CD1c-positive myeloid dendritic cell (primary cell): ENCODE results near the gene RASGEF1C.
"Not testable (repeated sequence)": the region's sequence is repeated elsewhere in the genome, so short reads cannot be mapped to it uniquely, and the experiment has no call there.

Experiments
- DNase-seq: peaks from one replicate; pipeline ENCODE4 v3.0.0-alpha.2; 2016; ENCODE audit errors: extremely low spot score

The RASGEF1C gene

GRCh38 chr5:180210961-180211760 lies 2.1 kb upstream of the RASGEF1C start:
- DNase-seq: no peak

GRCh38 chr5:180210077-180210476 lies 1.1 kb upstream of the RASGEF1C start:
- DNase-seq: not testable (repeated sequence)

GRCh38 chr5:180208435-180209081 lies 453 bp downstream of the RASGEF1C start:
- no peak for DNase-seq

- no peak for DNase-seq
Observed at GRCh38 chr5:180208038-180208434, 975 bp downstream of the RASGEF1C start.

- no peak for DNase-seq
Observed at GRCh38 chr5:180207593-180207992, 1.4 kb downstream of the RASGEF1C start.

GRCh38 chr5:180206993-180207392 lies 2.0 kb downstream of the RASGEF1C start:
- no peak for DNase-seq

GRCh38 chr5:180205916-180206315 lies 3.1 kb downstream of the RASGEF1C start:
- DNase-seq: no peak

- no peak for DNase-seq
Observed at GRCh38 chr5:180204276-180204819, 4.7 kb downstream of the RASGEF1C start.

- DNase-seq: no peak
Observed at GRCh38 chr5:180202939-180203573, 6.0 kb downstream of the RASGEF1C start.

GRCh38 chr5:180201051-180201987 lies 7.7 kb downstream of the RASGEF1C start:
- DNase-seq: peak; percentile 30

- no peak for DNase-seq
Observed at GRCh38 chr5:180199390-180199789, 9.6 kb downstream of the RASGEF1C start.

GRCh38 chr5:180198208-180198607 lies 10.8 kb downstream of the RASGEF1C start:
- DNase-seq: no peak

- no peak for DNase-seq
Observed at GRCh38 chr5:180197016-180197702, 11.9 kb downstream of the RASGEF1C start.

- DNase-seq: no peak
Observed at GRCh38 chr5:180194410-180195345, 14.3 kb downstream of the RASGEF1C start.

- DNase-seq: no peak
Observed at GRCh38 chr5:180193749-180194375, 15.1 kb downstream of the RASGEF1C start.

GRCh38 chr5:180191716-180192115 lies 17.3 kb downstream of the RASGEF1C start:
- no peak for DNase-seq

GRCh38 chr5:180187767-180188166 lies 21.2 kb downstream of the RASGEF1C start:
- DNase-seq: no peak

- DNase-seq: no peak
Observed at GRCh38 chr5:180180846-180181245, 28.2 kb downstream of the RASGEF1C start.

- DNase-seq: no peak
Observed at GRCh38 chr5:180180421-180180820, 28.6 kb downstream of the RASGEF1C start.
